Uterus (tissue), 4 donors: ENCODE measurements around the gene VPS18. TPM values are rescaled to one million over a fixed set of nuclear protein-coding genes. Genes with fewer than 3 reads are reported as not detected.

Experiments used
- DNase-seq, 2 donors: peaks; one replicate each; pipeline ENCODE4 v3.0.0-alpha.2; 2019 to 2020
- H3K27ac ChIP-seq, 2 donors: fragments of 200-600 bp; sonication (generic); 1 replicate in 1 of 2; 2 replicates in 1 of 2; pipeline ENCODE4 v1.5.1; 2016 to 2018
- H3K27me3 ChIP-seq, 2 donors: fragments of 200-600 bp; sonication (generic); one replicate each; pipeline ENCODE4 v1.5.1; 2018 to 2019; ENCODE audit warnings: control low read depth in 1 of 2
- H3K36me3 ChIP-seq, 2 donors: fragments of 200-600 bp; sonication (generic); one replicate each; pipeline ENCODE4 v1.5.1; 2019; ENCODE audit warnings: control low read depth in 1 of 2
- H3K4me1 ChIP-seq, 2 donors: fragments of 200-600 bp; sonication (generic); one replicate each; pipeline ENCODE4 v1.5.1; 2018 to 2019; ENCODE audit warnings: control low read depth in 1 of 2
- H3K4me3 ChIP-seq, 2 donors: fragments of 200-600 bp; sonication (generic); 1 replicate in 1 of 2; 2 replicates in 1 of 2; pipeline ENCODE4 v1.5.1; 2018 to 2019; ENCODE audit warnings: mild to moderate bottlenecking in 1 of 2
- H3K9me3 ChIP-seq, 2 donors: fragments of 200-600 bp; sonication (generic); one replicate each; pipeline ENCODE4 v1.5.1; 2019; ENCODE audit warnings: control low read depth in 1 of 2
- CTCF ChIP-seq, 4 experiments: fragments of 200-600 bp in 2 of 4; fragments of 450-650 bp in 2 of 4; sonication (generic) in 2 of 4; IDR thresholded peaks; one replicate each; pipeline ENCODE4 v1.5.1; 2016 to 2019; ENCODE audit warnings: antibody characterized with exemption in 4 of 4, mild to moderate bottlenecking in 2 of 4, moderate library complexity in 1 of 4
- POLR2A ChIP-seq, 2 donors: fragments of 450-650 bp; IDR thresholded peaks; one replicate each; pipeline ENCODE4 v1.6.1; 2016; ENCODE audit warnings: antibody characterized with exemption in 2 of 2, mild to moderate bottlenecking in 1 of 2, moderate library complexity in 1 of 2
- intact Hi-C: fragments of 100-400 bp; cut with DNase I; formaldehyde crosslinking; loops from one replicate; pipeline ENCODE4 v1.15.1; 2023; ENCODE audit warnings: low total_unique reads
- total RNA-seq, 4 donors: library from RNA; depleted of rRNA in 3 of 4; stranded (reverse); fragments of >200 nt in 3 of 4; gene quantifications; one replicate each; pipeline versions ENCODE4 v1.1.0 to v1.2.4, GENCODE V29; 2014 to 2023
- donor health status: DM: yes; HTN: yes; CAD: no.

Gene VPS18
- total RNA-seq, 4 donors from 2014 or later = 3.8 to 33.3 (median 17.3) TPM

DNA sequence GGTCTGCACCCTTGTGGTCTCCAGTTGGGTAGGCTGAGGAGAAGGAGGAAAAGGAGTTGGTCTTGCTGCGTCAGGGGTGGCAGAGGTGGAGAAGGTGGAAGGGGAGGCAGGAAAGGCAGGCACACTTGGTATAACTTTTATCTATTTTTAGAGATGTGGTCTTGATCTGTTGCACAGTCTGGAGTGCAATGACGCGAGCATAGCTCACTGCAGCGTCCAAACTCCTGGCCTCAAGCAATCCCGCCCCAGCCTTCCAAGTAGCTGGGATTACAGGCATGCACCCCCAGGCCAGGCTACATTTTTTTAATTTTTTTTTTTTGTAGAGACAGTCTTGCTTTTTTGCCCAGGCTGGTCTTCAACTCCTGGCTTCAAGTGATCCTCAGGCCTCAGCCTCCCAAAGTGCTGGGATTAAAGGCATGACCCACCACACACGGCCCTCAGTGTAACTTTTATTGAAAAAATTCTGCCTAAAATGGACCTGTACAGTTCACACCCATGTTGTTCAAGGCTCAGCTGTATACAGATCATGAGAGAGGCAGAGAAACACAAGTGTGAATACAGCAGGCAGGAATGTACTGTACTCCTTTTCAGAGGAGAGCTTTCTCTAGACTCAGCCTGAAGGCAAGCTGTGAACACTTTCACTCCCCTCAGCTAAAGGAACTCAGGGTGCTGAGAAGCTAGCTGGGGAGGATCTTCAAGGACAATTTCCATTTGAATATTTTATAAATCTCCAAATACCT, 18.1 kb upstream of the VPS18 start:
- intact Hi-C loops = no loop called here
- DNase-seq = no peak
- TF ChIP-seq CTCF (IDR thresholded peaks at IDR 0.05) (no peak), POLR2A (IDR thresholded peaks at IDR 0.05) (no peak)
- Histone ChIP-seq H3K36me3 (no peaks in the 10 kb centered on the region), H3K27ac (no peak overlapping the region), H3K9me3 (no peaks in the 10 kb centered on the region), H3K27me3 (no peaks in the 10 kb centered on the region), H3K4me3 (no peak overlapping the region), H3K4me1 (peaks cover 0 to 7% of the 10 kb centered on the region in 2 donors)

GRCh38 chr15:40877694-40878093, 16.6 kb upstream of the VPS18 start:
- no peaks in the 10 kb centered on the region for H3K36me3 ChIP-seq
- H3K4me3 ChIP-seq = no peak overlapping the region
- H3K4me1 ChIP-seq = peaks cover 0 to 7% of the 10 kb centered on the region in 2 donors
- DNase-seq = no peak
- no peak overlapping the region for H3K27ac ChIP-seq
- TF ChIP-seq POLR2A (IDR thresholded peaks at IDR 0.05) = no peak
- no peaks in the 10 kb centered on the region for H3K9me3 ChIP-seq
- no peaks in the 10 kb centered on the region for H3K27me3 ChIP-seq
- intact Hi-C loops = no loop called here

GRCh38 chr15:40878785-40879184, 15.5 kb upstream of the VPS18 start:
- TF ChIP-seq CTCF (IDR thresholded peaks at IDR 0.05) = no peak
- no peak for TF ChIP-seq POLR2A (IDR thresholded peaks at IDR 0.05)
- H3K36me3 ChIP-seq = no peaks in the 10 kb centered on the region
- DNase-seq = no peak
- H3K27me3 ChIP-seq = no peaks in the 10 kb centered on the region
- H3K9me3 ChIP-seq = no peaks in the 10 kb centered on the region
- H3K27ac ChIP-seq = no peak overlapping the region
- H3K4me1 ChIP-seq = peaks cover 0 to 5% of the 10 kb centered on the region in 2 donors
- H3K4me3 ChIP-seq = no peak overlapping the region
- intact Hi-C loops = no loop called here

GRCh38 chr15:40879609-40880008, 14.6 kb upstream of the VPS18 start:
- no peaks in the 10 kb centered on the region for H3K36me3 ChIP-seq
- no peak overlapping the region for H3K27ac ChIP-seq
- H3K9me3 ChIP-seq = no peaks in the 10 kb centered on the region
- no peak for DNase-seq
- intact Hi-C loops = no loop called here
- no peak overlapping the region for H3K4me3 ChIP-seq
- no peaks in the 10 kb centered on the region for H3K27me3 ChIP-seq
- TF ChIP-seq POLR2A (IDR thresholded peaks at IDR 0.05) (no peak), CTCF (IDR thresholded peaks at IDR 0.05) (no peak)
- H3K4me1 ChIP-seq = no peaks in the 10 kb centered on the region

DNA sequence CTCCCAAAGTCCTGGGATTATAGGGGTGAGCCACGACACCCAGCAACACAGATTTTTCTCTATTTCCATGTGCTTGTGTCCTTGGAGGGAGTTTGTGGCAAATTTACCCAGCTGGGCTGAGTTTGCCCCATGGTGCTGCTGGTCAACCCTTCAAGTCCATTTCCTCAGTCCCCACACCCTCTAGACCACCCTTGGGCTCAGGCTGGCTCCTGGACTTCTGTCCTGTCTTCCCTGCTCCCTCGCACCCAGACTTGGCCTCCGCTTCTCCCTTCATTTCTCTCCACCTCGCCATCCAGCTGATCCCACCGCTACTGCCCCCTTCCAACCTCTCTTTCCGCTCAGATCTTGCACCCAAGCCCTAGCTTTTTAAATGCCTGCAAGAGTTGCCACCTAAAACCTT, 12.9 kb upstream of the VPS18 start:
- H3K4me1 ChIP-seq = no peaks in the 10 kb centered on the region

More for the DNA sequence above, 12.9 kb upstream of the VPS18 start:
- Histone ChIP-seq H3K27me3 (no peaks in the 10 kb centered on the region), H3K4me3 (no peak overlapping the region), H3K36me3 (no peaks in the 10 kb centered on the region), H3K9me3 (no peaks in the 10 kb centered on the region), H3K27ac (no peak overlapping the region)
- DNase-seq = no peak
- intact Hi-C loops = no loop called here
- no peak for TF ChIP-seq POLR2A (IDR thresholded peaks at IDR 0.05)
- TF ChIP-seq CTCF (IDR thresholded peaks at IDR 0.05) = no peak
